Measurements from ENCODE around the gene CPLX3.

CPLX3 gene

DNA sequence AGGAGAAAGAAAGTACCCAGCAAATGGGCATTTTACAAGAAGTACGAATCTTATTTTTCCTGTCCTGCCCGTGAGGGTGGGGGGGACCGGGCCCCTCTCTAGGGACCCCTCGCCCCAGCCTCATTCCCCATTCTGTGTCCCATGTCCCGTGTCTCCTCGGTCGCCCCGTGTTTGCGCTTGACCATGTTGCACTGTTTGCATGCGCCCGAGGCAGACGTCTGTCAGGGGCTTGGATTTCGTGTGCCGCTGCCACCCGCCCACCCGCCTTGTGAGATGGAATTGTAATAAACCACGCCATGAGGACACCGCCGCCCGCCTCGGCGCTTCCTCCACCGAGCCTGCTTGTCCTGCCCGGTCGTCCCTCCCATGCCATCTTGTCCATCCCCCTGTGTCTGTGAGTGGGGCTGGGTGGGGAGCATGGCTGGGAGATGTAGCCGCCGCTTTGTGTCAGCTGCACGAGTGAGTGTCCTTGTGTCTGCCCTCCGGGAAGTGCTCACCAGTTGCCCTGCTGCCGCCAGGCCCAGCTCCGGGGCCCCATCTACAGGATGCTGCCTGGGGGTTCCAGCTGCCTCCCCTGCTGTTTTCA is 23.5 kb upstream of the CPLX3 start:
- Histone ChIP-seq H3K4me3 (IDR thresholded peaks at IDR 0.05; ENCODE audit: insufficient read depth, low read depth, low read length) (no peak overlapping the region), H3K9ac (no peak overlapping the region), H3K27ac (no peak overlapping the region), H3K4me1 (ENCODE audit: low read depth, poor library complexity, severe bottlenecking) (peaks cover 26% of the 10 kb centered on the region), H3K4me2 (no peak overlapping the region), H3K79me2 (ENCODE audit: insufficient read depth, low read depth) (peaks cover under 1% of the 10 kb centered on the region; the same call in 1 of the 2 replicates), H3K27me3 (ENCODE audit: insufficient read depth, low read depth) (no peaks in the 10 kb centered on the region), H3K36me3 (ENCODE audit: insufficient read depth) (no peaks in the 10 kb centered on the region), H2AFZ (ENCODE audit: low read depth) (no peak overlapping the region), H4K20me1 (ENCODE audit: insufficient read depth) (no peaks in the 10 kb centered on the region)
- TF ChIP-seq, protein P1, sequence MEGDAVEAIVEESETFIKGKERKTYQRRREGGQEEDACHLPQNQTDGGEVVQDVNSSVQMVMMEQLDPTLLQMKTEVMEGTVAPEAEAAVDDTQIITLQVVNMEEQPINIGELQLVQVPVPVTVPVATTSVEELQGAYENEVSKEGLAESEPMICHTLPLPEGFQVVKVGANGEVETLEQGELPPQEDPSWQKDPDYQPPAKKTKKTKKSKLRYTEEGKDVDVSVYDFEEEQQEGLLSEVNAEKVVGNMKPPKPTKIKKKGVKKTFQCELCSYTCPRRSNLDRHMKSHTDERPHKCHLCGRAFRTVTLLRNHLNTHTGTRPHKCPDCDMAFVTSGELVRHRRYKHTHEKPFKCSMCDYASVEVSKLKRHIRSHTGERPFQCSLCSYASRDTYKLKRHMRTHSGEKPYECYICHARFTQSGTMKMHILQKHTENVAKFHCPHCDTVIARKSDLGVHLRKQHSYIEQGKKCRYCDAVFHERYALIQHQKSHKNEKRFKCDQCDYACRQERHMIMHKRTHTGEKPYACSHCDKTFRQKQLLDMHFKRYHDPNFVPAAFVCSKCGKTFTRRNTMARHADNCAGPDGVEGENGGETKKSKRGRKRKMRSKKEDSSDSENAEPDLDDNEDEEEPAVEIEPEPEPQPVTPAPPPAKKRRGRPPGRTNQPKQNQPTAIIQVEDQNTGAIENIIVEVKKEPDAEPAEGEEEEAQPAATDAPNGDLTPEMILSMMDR (conservative IDR thresholded peaks at IDR 0.05; ENCODE audit: low read depth, low read length): no peak

DNA sequence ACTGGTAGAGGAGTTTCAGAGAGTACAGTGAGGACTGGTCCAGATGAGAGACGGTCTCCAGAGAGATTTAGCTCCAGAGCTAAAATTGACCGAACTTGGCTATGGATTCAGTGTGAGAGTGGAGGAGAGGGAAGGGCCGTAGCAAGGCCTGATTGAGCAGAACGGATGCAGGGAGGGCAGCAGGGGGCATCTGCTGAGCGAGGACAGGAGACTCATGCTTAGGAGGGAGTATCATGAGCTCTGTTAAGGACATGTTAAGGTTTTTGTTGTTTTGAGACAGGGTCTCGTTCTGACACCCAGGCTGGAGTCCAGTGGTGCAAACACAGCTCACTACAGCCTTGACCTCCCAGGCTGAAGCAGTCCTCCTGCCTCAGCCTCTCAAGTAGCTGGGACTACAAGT is 21.5 kb upstream of the CPLX3 start:
- no peak overlapping the region for H3K9ac ChIP-seq
- H3K4me2 ChIP-seq: no peak overlapping the region
- H4K20me1 ChIP-seq (ENCODE audit: insufficient read depth): no peaks in the 10 kb centered on the region
- TF ChIP-seq, protein P1 (conservative IDR thresholded peaks at IDR 0.05; ENCODE audit: low read depth, low read length): no peak
- H3K4me3 ChIP-seq (IDR thresholded peaks at IDR 0.05; ENCODE audit: insufficient read depth, low read depth, low read length): no peak overlapping the region
- H3K4me1 ChIP-seq (ENCODE audit: low read depth, poor library complexity, severe bottlenecking): peaks cover 8% of the 10 kb centered on the region
- H3K27ac ChIP-seq: no peak overlapping the region
- H3K27me3 ChIP-seq (ENCODE audit: insufficient read depth, low read depth): peaks cover 1% of the 10 kb centered on the region; the same call in 1 of the 2 replicates
- H2AFZ ChIP-seq (ENCODE audit: low read depth): no peak overlapping the region
- no peaks in the 10 kb centered on the region for H3K79me2 ChIP-seq (ENCODE audit: insufficient read depth, low read depth)
- H3K36me3 ChIP-seq (ENCODE audit: insufficient read depth): no peaks in the 10 kb centered on the region

DNA sequence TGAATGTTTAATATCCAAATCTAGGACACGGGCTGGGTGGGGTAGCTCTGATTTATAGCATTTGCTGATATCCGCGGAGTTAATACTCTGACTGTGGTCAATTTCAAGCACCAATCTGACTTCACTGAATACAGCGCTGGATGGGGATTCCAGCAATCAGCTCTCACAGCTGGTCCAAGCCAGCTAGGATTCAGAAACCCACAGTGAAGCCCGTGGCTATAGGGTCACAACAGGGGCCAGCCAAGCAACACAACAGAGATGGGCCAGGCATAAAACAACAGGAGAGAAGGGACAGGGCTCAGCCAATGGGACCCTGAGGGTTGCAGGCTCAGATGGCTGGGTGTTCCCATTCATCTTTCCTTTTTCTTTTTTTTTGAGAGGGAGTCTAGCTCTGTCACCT is 19.1 kb upstream of the CPLX3 start:
- no peaks in the 10 kb centered on the region for H4K20me1 ChIP-seq (ENCODE audit: insufficient read depth)
- H2AFZ ChIP-seq (ENCODE audit: low read depth): no peak overlapping the region
- no peak overlapping the region for H3K4me2 ChIP-seq
- H3K9ac ChIP-seq: no peak overlapping the region
- TF ChIP-seq, protein P1 (conservative IDR thresholded peaks at IDR 0.05; ENCODE audit: low read depth, low read length): no peak
- no peak overlapping the region for H3K27ac ChIP-seq
- no peaks in the 10 kb centered on the region for H3K4me1 ChIP-seq (ENCODE audit: low read depth, poor library complexity, severe bottlenecking)
- peaks cover 14% of the 10 kb centered on the region; the same call in 1 of the 2 replicates for H3K27me3 ChIP-seq (ENCODE audit: insufficient read depth, low read depth)
- no peak overlapping the region for H3K4me3 ChIP-seq (IDR thresholded peaks at IDR 0.05; ENCODE audit: insufficient read depth, low read depth, low read length)
- no peaks in the 10 kb centered on the region for H3K36me3 ChIP-seq (ENCODE audit: insufficient read depth)
- no peaks in the 10 kb centered on the region for H3K79me2 ChIP-seq (ENCODE audit: insufficient read depth, low read depth)

DNA sequence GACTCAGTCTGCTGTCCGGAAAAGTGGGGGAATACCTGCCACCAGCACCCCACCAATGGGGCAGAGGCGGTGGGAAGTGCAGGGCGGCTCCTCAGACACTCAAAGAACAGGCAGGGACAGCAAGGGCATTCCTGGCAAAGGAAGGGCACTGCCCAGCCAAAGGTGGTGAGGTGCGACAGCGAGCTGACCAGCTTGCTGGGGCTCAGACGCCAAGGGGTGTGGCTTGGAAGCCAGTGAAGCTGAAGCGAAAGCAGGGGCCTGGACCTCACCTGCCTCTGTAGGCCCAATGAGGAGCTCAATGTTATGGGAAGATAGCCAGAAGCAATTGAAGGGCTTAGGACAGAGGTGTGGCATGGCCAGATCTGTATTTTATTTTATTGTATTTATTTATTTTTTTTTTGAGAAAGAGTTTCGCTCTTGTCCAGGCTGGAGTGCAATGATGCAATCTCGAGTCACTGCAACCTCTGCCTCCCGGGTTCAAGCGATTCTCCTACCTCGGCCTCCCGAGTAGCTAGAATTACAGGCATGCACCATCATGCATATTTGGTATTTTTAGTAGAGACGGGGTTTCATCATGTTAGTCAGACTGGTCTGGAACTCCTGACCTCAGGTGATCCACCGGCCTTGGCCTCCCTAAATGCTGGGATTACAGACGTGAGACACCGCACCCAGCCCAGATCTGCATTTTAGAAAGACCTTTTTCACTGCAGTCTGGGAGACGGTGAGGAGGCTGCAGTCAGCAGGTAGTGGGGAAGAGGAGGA is 18.2 kb upstream of the CPLX3 start:
- Histone ChIP-seq H3K4me1 (ENCODE audit: low read depth, poor library complexity, severe bottlenecking) (no peaks in the 10 kb centered on the region), H3K27me3 (ENCODE audit: insufficient read depth, low read depth) (peaks cover 16% of the 10 kb centered on the region; the same call in 1 of the 2 replicates), H3K27ac (no peak overlapping the region), H3K36me3 (ENCODE audit: insufficient read depth) (no peaks in the 10 kb centered on the region), H3K4me2 (no peak overlapping the region), H2AFZ (ENCODE audit: low read depth) (no peak overlapping the region), H3K79me2 (ENCODE audit: insufficient read depth, low read depth) (no peaks in the 10 kb centered on the region), H3K4me3 (IDR thresholded peaks at IDR 0.05; ENCODE audit: insufficient read depth, low read depth, low read length) (no peak overlapping the region), H4K20me1 (ENCODE audit: insufficient read depth) (no peaks in the 10 kb centered on the region), H3K9ac (no peak overlapping the region)
- TF ChIP-seq, protein P1 (conservative IDR thresholded peaks at IDR 0.05; ENCODE audit: low read depth, low read length): no peak

Measured in KMS-11 (cell line).